ENCODE data around the gene FMNL2. TPM values are rescaled to one million over a fixed set of nuclear protein-coding genes. Genes with fewer than 3 reads are reported as not detected.

The FMNL2 gene
- total and polyA plus RNA-seq, 4 donors: 1.5 to 9.3 (median 5.1) TPM

- no peaks in the 10 kb centered on the region for H3K4me1 ChIP-seq (ENCODE audit: control insufficient read depth in 4 of 4, insufficient read depth in 4 of 4, low read length in 3 of 4)
- no peak overlapping the region for H3K27ac ChIP-seq (ENCODE audit: low read depth in 1 of 2, low read length in 2 of 2)
- H3K9ac ChIP-seq (ENCODE audit: low read depth in 1 of 2, low read length in 2 of 2): no peak overlapping the region
- WGBS: 96% methylated on average over 19 of the region's 19 CpGs
- TF ChIP-seq, protein P1, sequence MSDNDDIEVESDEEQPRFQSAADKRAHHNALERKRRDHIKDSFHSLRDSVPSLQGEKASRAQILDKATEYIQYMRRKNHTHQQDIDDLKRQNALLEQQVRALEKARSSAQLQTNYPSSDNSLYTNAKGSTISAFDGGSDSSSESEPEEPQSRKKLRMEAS (IDR thresholded peaks at IDR 0.05): no peak
- TF ChIP-seq NR2F2 (IDR thresholded peaks at IDR 0.05) (no peak), SP1 (IDR thresholded peaks at IDR 0.05) (no peak), YY1 (IDR thresholded peaks at IDR 0.05) (no peak), JUND (IDR thresholded peaks at IDR 0.05) (no peak), ZBTB33 (IDR thresholded peaks at IDR 0.05) (no peak), HNF4A (conservative IDR thresholded peaks at IDR 0.05) (no peak), ATF3 (IDR thresholded peaks at IDR 0.05) (no peak), EGR1 (IDR thresholded peaks at IDR 0.05; ENCODE audit: low read depth in 2 of 2) (no peak), HNF4G (IDR thresholded peaks at IDR 0.05) (no peak), GABPA (IDR thresholded peaks at IDR 0.05 in 1 of 2, conservative IDR thresholded peaks at IDR 0.05 in 1 of 2) (no peak), FOXA2 (IDR thresholded peaks at IDR 0.05) (no peak), RAD21 (IDR thresholded peaks at IDR 0.05) (no peak), TAF1 (conservative IDR thresholded peaks at IDR 0.05) (no peak)
- TF ChIP-seq, protein P2, sequence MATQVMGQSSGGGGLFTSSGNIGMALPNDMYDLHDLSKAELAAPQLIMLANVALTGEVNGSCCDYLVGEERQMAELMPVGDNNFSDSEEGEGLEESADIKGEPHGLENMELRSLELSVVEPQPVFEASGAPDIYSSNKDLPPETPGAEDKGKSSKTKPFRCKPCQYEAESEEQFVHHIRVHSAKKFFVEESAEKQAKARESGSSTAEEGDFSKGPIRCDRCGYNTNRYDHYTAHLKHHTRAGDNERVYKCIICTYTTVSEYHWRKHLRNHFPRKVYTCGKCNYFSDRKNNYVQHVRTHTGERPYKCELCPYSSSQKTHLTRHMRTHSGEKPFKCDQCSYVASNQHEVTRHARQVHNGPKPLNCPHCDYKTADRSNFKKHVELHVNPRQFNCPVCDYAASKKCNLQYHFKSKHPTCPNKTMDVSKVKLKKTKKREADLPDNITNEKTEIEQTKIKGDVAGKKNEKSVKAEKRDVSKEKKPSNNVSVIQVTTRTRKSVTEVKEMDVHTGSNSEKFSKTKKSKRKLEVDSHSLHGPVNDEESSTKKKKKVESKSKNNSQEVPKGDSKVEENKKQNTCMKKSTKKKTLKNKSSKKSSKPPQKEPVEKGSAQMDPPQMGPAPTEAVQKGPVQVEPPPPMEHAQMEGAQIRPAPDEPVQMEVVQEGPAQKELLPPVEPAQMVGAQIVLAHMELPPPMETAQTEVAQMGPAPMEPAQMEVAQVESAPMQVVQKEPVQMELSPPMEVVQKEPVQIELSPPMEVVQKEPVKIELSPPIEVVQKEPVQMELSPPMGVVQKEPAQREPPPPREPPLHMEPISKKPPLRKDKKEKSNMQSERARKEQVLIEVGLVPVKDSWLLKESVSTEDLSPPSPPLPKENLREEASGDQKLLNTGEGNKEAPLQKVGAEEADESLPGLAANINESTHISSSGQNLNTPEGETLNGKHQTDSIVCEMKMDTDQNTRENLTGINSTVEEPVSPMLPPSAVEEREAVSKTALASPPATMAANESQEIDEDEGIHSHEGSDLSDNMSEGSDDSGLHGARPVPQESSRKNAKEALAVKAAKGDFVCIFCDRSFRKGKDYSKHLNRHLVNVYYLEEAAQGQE (IDR thresholded peaks at IDR 0.05): no peak
- no peak for DNase-seq (ENCODE audit: low spot score)
- no peaks in the 10 kb centered on the region for H3K9me3 ChIP-seq (ENCODE audit: control insufficient read depth in 4 of 4, low read length in 3 of 4)
- H3K4me3 ChIP-seq (ENCODE audit: low read depth in 1 of 3, low read length in 3 of 3): no peak overlapping the region
- H3K36me3 ChIP-seq (ENCODE audit: control insufficient read depth in 4 of 4, insufficient read depth in 3 of 4, low read depth in 1 of 4, low read length in 3 of 4): no peaks in the 10 kb centered on the region
- no peaks in the 10 kb centered on the region for H3K27me3 ChIP-seq (ENCODE audit: control insufficient read depth in 4 of 4, insufficient read depth in 4 of 4, low read length in 3 of 4)
These were observed 54.5 kb downstream of the FMNL2 start for GRCh38 chr2:152389483-152389882.

- H3K4me3 ChIP-seq (ENCODE audit: low read depth in 1 of 3, low read length in 3 of 3): no peak overlapping the region
- no peak overlapping the region for H3K27ac ChIP-seq (ENCODE audit: low read depth in 1 of 2, low read length in 2 of 2)
- H3K36me3 ChIP-seq (ENCODE audit: control insufficient read depth in 4 of 4, insufficient read depth in 3 of 4, low read depth in 1 of 4, low read length in 3 of 4): no peaks in the 10 kb centered on the region
- H3K27me3 ChIP-seq (ENCODE audit: control insufficient read depth in 4 of 4, insufficient read depth in 4 of 4, low read length in 3 of 4): no peaks in the 10 kb centered on the region
- WGBS: 89% methylated on average over 2 of the region's 2 CpGs
- H3K4me1 ChIP-seq (ENCODE audit: control insufficient read depth in 4 of 4, insufficient read depth in 4 of 4, low read length in 3 of 4): no peaks in the 10 kb centered on the region
- TF ChIP-seq, protein P1 (IDR thresholded peaks at IDR 0.05): no peak
- TF ChIP-seq, protein P2 (IDR thresholded peaks at IDR 0.05): no peak
- TF ChIP-seq GABPA (IDR thresholded peaks at IDR 0.05 in 1 of 2, conservative IDR thresholded peaks at IDR 0.05 in 1 of 2) (no peak), TAF1 (conservative IDR thresholded peaks at IDR 0.05) (no peak), FOXA1 (IDR thresholded peaks at IDR 0.05) (no peak)
- TF ChIP-seq, protein P3, sequence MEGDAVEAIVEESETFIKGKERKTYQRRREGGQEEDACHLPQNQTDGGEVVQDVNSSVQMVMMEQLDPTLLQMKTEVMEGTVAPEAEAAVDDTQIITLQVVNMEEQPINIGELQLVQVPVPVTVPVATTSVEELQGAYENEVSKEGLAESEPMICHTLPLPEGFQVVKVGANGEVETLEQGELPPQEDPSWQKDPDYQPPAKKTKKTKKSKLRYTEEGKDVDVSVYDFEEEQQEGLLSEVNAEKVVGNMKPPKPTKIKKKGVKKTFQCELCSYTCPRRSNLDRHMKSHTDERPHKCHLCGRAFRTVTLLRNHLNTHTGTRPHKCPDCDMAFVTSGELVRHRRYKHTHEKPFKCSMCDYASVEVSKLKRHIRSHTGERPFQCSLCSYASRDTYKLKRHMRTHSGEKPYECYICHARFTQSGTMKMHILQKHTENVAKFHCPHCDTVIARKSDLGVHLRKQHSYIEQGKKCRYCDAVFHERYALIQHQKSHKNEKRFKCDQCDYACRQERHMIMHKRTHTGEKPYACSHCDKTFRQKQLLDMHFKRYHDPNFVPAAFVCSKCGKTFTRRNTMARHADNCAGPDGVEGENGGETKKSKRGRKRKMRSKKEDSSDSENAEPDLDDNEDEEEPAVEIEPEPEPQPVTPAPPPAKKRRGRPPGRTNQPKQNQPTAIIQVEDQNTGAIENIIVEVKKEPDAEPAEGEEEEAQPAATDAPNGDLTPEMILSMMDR (IDR thresholded peaks at IDR 0.05; ENCODE audit: low read depth, low read length, missing input control): no peak
- H3K9ac ChIP-seq (ENCODE audit: low read depth in 1 of 2, low read length in 2 of 2): no peak overlapping the region
- DNase-seq (ENCODE audit: low spot score): no peak
- H3K9me3 ChIP-seq (ENCODE audit: control insufficient read depth in 4 of 4, low read length in 3 of 4): no peaks in the 10 kb centered on the region
These were observed 55.9 kb downstream of the FMNL2 start for GRCh38 chr2:152390837-152391236.
